HG03095 (cell line): ENCODE results near the gene ZNF548.

Experiments used
- ATAC-seq: cut with Tn5 transposase; IDR thresholded peaks from one replicate; pipeline ENCODE4 v1.9.1; 2021; ENCODE audit warnings: moderate library complexity; ENCODE audit not compliant: unreplicated experiment

The ZNF548 gene

GRCh38 chr19:57395710-57396109 is 6.1 kb downstream of the ZNF548 start:
- no peak for ATAC-seq

GRCh38 chr19:57398868-57399267 is 9.2 kb downstream of the ZNF548 start:
- no peak for ATAC-seq

DNA sequence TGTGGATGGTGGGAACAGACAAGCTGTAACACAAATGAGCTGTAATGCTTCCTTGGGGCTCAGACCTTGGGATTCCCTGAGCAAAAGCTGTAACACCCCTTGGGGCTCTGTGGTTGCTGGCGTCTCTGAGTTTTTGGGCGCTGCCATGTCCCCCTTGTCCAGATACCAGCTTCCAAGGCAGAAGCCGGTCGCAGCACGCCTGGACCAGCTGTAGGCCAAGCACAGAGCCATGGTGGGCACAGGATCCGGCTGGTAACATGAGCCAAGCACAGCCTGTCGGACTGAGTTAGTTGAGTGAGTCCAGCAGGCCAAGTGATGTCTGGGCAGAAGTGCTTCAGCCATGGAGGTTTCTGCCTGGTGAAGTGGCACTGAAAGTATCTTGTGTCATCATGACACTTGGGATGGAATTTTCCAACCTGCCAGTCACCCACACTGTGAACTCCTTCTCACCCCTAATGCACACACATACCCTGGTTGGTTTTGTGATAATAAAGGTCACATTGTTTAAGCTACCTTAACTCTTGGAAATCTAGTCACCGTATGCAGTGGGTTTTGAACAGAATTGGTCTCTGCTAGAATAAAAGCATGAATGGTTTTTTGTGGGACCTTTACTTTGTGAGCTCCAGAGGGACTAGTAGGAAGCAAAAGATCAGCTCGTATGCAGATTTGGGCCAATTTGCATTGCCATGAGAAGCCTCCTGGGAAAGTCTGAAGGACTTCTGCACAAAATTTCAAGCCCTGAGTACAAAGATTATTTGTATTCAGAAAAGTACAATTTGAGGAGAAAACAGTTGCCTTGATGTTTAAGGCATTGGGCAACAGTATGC is 14.3 kb downstream of the ZNF548 start:
- no peak for ATAC-seq

GRCh38 chr19:57406516-57407123 is 17.0 kb downstream of the ZNF548 start:
- ATAC-seq: no peak

GRCh38 chr19:57410877-57411671 is 21.4 kb downstream of the ZNF548 start, which contains the start of gene ZNF17:
Gene ZNF17 (plus strand): TSS chr19:57411161. CDS start chr19:57413616, 2,455 bp downstream.
- peak; percentile 93 for ATAC-seq

- ATAC-seq: no peak
These were observed 29.8 kb downstream of the ZNF548 start for GRCh38 chr19:57419439-57419838.

GRCh38 chr19:57421037-57421436 is 31.4 kb downstream of the ZNF548 start:
- ATAC-seq: no peak

GRCh38 chr19:57434386-57435061 is 44.9 kb downstream of the ZNF548 start:
- ATAC-seq: no peak

GRCh38 chr19:57435062-57435978 is 45.7 kb downstream of the ZNF548 start, which contains the start of gene ZNF749:
Gene ZNF749 (plus strand): TSS chr19:57435325. CDS start chr19:57435579, 254 bp downstream.
- peak; percentile 95 for ATAC-seq

- no peak for ATAC-seq
These were observed 46.8 kb downstream of the ZNF548 start for GRCh38 chr19:57436417-57436816.

GRCh38 chr19:57437931-57438330 is 48.3 kb downstream of the ZNF548 start:
- ATAC-seq: no peak

GRCh38 chr19:57438925-57439324 is 49.3 kb downstream of the ZNF548 start:
- ATAC-seq: no peak

DNA sequence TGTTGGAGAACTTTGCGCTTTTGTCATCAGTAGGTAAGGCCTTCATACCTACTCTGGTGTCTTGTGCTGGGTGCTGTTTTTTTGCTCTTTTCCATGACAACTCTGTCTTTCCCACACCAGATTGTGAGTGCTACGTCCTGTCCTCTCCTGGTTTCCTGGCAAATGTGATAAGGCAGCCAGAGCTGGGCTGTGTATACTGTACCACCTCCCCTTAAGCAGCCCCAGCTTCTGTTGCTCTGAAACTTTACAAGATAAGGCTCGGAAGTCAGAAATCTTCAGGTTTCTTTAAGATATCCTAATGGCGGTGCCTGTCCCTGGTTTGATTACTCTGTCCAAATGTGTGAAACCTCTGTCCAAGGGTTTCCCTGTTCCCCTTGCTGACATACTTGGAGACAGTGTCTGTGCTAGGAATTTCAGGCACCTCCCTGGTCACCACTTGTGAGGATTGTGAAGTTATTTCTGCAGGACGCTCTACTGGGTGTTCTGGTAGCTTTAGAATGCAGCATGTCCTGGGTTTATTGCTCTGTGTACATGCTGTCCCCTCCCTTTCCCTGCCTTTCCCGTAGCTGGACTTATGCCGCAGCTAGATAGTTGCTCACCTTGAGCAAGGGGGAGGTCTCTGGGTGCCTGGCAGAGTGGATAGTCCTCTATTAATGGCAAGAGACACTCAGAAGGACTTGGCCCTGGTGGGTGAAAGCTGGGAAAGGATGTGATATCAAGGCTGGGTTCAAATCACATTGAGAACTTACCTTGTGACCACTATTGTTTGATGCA is 52.5 kb downstream of the ZNF548 start:
- ATAC-seq: no peak

- no peak for ATAC-seq
These were observed 53.6 kb downstream of the ZNF548 start for GRCh38 chr19:57443121-57443696.

DNA sequence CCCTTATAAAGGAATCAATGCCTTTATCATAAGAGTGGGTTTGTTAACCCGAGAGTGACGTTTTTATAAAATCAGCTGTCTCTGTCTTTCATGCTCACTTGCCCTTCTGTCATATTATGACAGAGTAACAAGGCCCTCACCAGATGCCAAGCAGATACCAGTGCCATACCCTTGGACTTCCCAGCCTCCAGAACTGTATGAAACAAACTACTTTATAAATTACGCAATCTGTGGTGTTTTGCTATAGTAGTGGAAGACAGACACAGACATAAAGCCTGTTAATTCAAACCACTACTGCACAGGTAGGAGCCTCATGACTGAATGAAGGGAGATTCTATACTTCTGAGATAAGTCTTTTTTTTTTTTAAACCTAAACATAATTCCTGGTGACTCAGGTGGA is 62.7 kb downstream of the ZNF548 start:
- no peak for ATAC-seq
